ENCODE measurements around the gene USP35. TPM values are rescaled to one million over a fixed set of nuclear protein-coding genes. Genes with fewer than 3 reads are reported as not detected.
"Not testable (repeated sequence)": the region's sequence is repeated elsewhere in the genome, so short reads cannot be mapped to it uniquely, and the experiment has no call there.

The USP35 gene
- total and polyA plus RNA-seq, 8 donors: 2.2 to 13.0 (median 4.4) TPM

DNA sequence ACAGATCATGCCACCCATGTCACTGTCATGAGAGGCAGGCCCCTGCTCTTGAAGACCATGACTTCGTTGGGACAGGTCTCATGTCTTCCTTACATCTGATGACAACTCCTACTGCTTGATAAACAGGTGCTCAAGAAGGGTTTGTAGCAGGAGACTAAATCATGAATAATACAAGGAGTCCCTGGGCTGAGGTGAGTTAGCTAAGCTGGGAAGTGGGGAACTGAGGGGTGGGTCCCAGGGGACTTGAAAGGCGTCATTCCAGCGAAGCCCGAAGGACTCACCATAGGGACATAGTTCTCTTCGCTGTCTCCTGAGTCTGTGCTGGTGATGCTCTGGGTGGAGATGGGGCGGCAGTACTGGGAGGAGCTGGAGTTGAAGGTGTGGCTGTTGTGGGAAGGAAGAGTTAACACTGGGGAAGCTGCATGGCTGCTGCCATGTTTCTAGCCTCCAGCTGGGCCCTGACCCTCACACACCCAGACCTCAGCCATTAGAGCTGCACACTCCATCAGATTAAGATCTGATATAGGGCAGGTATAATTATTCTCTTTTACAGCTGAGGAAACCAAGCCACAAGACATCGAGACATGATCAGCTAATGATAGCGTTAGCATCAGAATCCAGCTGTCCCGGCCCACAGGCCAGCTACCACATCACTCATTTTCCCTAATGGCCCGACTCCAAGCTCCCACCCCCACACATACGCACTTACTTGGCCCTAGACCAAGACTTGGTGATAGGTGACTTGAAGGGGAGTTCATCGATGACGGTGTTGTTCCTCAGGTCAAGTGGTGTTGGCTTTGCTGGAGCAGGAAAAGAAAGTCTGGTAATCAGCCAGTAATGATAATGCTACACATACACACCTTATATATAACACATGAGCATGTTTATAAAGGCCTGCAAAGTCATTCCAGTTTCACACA lies 32.9 kb downstream of the USP35 start:
- WGBS, 2 donors: 87 to 88% methylated on average over 13 of the region's 13 CpGs
- peaks cover 0 to 14% (median 0%) of the 10 kb centered on the region in 3 donors for H3K36me3 ChIP-seq

DNA sequence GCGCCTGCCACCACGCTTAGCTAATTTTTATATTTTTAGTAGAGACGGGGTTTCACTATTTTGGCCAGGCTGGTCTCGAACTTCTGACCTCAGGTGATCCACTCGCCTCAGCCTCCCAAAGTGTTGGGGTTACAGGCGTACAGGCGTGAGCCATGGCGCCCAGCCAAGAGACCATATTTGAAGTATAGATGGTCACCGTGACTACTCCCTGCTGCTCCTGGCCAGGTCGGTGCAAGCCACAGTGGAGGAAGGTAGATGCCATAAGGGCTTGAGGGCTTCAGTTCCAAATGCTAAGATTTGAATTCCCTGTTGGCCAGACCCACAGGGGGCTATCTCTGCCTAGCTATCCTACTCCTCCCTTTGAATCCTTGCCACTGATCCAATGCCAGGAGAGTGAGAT lies 34.0 kb downstream of the USP35 start:
- not testable (repeated sequence) for ATAC-seq, H3K27me3 ChIP-seq, DNase-seq

More for the DNA sequence above, 32.9 kb downstream of the USP35 start:
- Histone ChIP-seq H3K4me3 (no peak overlapping the region), H3K4me1 (no peaks in the 10 kb centered on the region), H3K27me3 (no peaks in the 10 kb centered on the region), H3K27ac (no peak overlapping the region), H3K9me3 (no peaks in the 10 kb centered on the region)
- ATAC-seq (no peak), DNase-seq (no peak), FAIRE-seq (no peak)
- intact Hi-C loops (cut with DNase I): loop anchor here in 1 of 3 donors (10.0 kb wide), 1 partner anchor 203 kb away; no protein-coding TSS in a partner anchor
- no peak for TF ChIP-seq CTCF (IDR thresholded peaks at IDR 0.05)

GRCh38 chr11:78223320-78223954 lies 34.7 kb downstream of the USP35 start:
- no peak for DNase-seq

More for the DNA sequence above, 34.0 kb downstream of the USP35 start:
- not testable (repeated sequence) for H3K27ac ChIP-seq, H3K4me3 ChIP-seq, H3K9me3 ChIP-seq, H3K4me1 ChIP-seq, FAIRE-seq
- peaks cover 0 to 14% (median 0%) of the 10 kb centered on the region in 3 donors for H3K36me3 ChIP-seq
- 79 to 80% methylated on average over 10 of the region's 10 CpGs for WGBS, 2 donors
- intact Hi-C loops (cut with DNase I): loop anchor here in 1 of 3 donors (10.0 kb wide), 1 partner anchor 202 kb away; no protein-coding TSS in a partner anchor

GRCh38 chr11:78224506-78224905 lies 35.8 kb downstream of the USP35 start:
- Histone ChIP-seq H3K27me3 (no peaks in the 10 kb centered on the region), H3K36me3 (peaks cover 0 to 11% (median 0%) of the 10 kb centered on the region in 3 donors), H3K4me3 (no peak overlapping the region), H3K27ac (no peak overlapping the region), H3K9me3 (no peaks in the 10 kb centered on the region), H3K4me1 (no peaks in the 10 kb centered on the region)
- DNase-seq (no peak), ATAC-seq (no peak), FAIRE-seq (no peak)
- no peak for TF ChIP-seq CTCF (IDR thresholded peaks at IDR 0.05)
- 82 to 92% methylated on average over 4 of the region's 4 CpGs for WGBS, 2 donors
- intact Hi-C loops (cut with DNase I): loop anchor here in 1 of 3 donors (10.0 kb wide), 1 partner anchor 200 kb away; no protein-coding TSS in a partner anchor

More at GRCh38 chr11:78223320-78223954, 34.7 kb downstream of the USP35 start:
- H3K36me3 ChIP-seq: peaks cover 0 to 14% (median 0%) of the 10 kb centered on the region in 3 donors
- FAIRE-seq (no peak), ATAC-seq (no peak)
- intact Hi-C loops (cut with DNase I): loop anchor here in 1 of 3 donors (10.0 kb wide), 1 partner anchor 201 kb away; no protein-coding TSS in a partner anchor
- no peak for TF ChIP-seq CTCF (IDR thresholded peaks at IDR 0.05)
- no peaks in the 10 kb centered on the region for H3K27me3 ChIP-seq
- H3K4me1 ChIP-seq: no peaks in the 10 kb centered on the region
- H3K4me3 ChIP-seq: no peak overlapping the region
- no peak overlapping the region for H3K27ac ChIP-seq
- WGBS, 2 donors: 88 to 93% methylated on average over 9 of the region's 9 CpGs
- H3K9me3 ChIP-seq: no peaks in the 10 kb centered on the region

GRCh38 chr11:78224906-78225420 lies 36.2 kb downstream of the USP35 start:
- DNase-seq: no peak
- intact Hi-C loops (cut with DNase I): loop anchor here in 2 of 3 donors (5.0 to 10.0 kb wide), 3 partner anchors 200 to 337 kb away; no protein-coding TSS in a partner anchor
- FAIRE-seq: no peak
- Histone ChIP-seq H3K27ac (no peak overlapping the region), H3K9me3 (no peaks in the 10 kb centered on the region), H3K4me3 (no peak overlapping the region), H3K36me3 (peaks cover 0 to 8% (median 0%) of the 10 kb centered on the region in 3 donors), H3K27me3 (no peaks in the 10 kb centered on the region), H3K4me1 (no peaks in the 10 kb centered on the region)
- no peak for ATAC-seq
- 89 to 90% methylated on average over 7 of the region's 7 CpGs for WGBS, 2 donors
- no peak for TF ChIP-seq CTCF (IDR thresholded peaks at IDR 0.05)
